Suppressor macrophage treated with lipopolysaccharide for 4 hours (primary cell): ENCODE results near the gene PYGB.

Experiments
- DNase-seq: peaks from one replicate; pipeline ENCODE4 v3.0.0-alpha.2; 2020

The PYGB gene

DNA sequence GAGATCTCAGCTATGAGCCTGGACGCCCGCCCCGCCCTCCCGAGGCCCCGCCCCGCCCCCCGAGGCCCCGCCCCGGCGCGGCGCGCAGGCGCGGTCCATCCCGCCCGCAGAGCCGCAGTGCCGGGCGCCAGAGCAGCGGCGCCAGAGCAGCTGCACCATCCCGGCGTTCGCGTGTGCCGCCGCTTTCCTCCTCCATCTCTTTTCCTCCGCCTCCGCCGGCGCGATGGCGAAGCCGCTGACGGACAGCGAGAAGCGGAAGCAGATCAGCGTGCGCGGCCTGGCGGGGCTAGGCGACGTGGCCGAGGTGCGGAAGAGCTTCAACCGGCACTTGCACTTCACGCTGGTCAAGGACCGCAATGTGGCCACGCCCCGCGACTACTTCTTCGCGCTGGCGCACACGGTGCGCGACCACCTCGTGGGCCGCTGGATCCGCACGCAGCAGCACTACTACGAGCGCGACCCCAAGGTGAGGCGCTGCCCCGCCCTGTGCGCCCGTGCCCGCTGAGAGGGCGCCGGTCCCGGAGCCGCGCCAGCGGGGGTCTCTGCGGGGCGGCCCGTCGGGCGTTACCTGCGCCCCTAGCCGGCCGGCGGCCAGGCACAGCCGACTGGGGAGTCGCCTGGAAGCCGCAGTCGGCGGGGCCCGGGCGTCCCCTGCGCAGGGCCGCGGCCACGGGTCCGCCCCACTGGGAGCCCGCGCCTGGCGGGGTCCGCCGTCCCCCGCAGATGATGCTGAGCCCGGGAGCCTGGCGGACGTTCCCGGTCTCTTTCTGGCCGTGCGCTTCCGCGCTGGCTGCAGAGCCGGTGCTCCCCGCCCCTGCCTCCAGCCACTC is at the start of gene PYGB:
TSS of gene PYGB (plus strand) at position 130 of the 830 bp plus-strand sequence. CDS start at position 224, 94 bp downstream.
- peak; percentile 88 for DNase-seq

- no peak for DNase-seq
These were observed 49.1 kb upstream of the PYGB start for GRCh38 chr20:25198663-25199383.

- DNase-seq = no peak
These were observed 48.2 kb upstream of the PYGB start for GRCh38 chr20:25199473-25200260.

GRCh38 chr20:25203089-25203488 is 44.8 kb upstream of the PYGB start:
- no peak for DNase-seq

- peak; percentile 77 for DNase-seq
These were observed 44.0 kb upstream of the PYGB start for GRCh38 chr20:25203871-25204320.

DNA sequence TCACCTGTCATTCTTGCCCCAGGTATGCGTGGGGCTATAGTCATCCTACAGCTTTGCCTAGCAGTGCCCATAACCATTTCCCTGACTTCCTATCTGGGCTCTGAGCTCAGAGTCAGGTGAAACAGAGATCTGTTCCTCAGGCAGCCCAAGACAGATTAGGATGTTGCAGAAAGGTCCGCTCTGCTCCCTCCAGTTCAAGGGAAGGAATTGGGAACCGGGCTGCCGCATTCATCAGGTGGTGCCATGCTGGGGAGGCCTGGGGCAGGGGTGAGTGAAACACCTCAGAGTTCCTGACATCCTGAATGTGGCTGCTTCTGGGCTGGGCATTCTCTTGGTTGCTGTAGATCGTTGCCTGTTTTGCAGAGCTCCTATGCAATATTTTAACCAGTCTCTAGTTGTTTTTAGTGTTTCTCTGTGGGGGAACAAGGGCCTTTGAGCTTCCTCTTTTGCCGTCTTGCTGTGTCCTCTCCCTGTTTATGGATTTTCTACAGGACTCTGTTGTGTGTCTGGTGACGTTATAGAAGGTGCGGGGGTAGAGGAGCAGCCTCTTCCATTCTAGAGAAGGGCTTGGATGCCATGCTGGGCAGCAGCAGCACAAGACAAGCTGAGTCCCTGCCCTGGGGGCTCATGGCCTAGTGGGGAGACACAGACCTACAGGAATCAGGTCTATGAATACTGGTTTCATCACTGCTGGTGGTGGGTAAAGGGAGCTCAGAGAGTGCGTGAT is 43.2 kb upstream of the PYGB start:
- peak; percentile 51 for DNase-seq

DNA sequence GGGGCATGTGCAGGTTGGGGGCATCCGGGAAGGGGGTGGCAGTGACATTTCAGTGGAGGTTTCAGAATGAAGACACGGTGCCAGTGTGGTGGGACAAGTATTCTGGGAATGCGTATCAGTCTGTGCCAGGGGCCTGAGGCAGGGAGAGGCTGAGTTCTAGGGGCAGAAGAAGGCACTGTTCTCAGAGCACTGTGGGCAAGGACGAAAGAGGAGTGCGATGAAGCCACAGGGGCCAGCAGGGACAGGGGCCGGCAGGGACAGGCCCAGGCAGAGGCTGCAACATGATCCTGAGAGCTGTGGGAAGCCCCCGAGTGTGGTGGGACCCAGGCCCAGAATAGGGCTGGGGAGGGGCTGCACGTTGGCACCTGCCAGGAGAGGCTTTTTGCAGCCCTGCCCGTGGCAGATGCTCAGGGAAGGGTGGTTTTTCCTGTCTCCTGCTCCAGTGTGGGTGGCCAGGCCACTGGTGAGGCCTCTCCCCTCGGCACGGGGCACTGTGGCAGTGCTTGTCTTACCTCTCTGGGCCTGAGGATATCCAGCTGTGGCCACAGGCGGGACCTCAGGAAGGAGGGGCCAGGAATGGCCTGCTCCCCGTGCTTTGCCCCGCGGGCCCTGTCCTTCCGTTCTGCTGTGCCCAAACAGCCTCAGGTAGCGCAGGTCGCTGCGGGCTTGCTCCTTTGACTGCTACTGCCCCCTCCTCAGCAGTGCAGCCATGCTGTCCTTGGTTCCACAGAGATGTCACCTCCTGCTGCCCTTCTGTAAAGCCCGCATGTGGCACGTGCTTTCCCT is 42.4 kb upstream of the PYGB start:
- no peak for DNase-seq

- no peak for DNase-seq
These were observed 41.9 kb upstream of the PYGB start for GRCh38 chr20:25206063-25206403.

DNA sequence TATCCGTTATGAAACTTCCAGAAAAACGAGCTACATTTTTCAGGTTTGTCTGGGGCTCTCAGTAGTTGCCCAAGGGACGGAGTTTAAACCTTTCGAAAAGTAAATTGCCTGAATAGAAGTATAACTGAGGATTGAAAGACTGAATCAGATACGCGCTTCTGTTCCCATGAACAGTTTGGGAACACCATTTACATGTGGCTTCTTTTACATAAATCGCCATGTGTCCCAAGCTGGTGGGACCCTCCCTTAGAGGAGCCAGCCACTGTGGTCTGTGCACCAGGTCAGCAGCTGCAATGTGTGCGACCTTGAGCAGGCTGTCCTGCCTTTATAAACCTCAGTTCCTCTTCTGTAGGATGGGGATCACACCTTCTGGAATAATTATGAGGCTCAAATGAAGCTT is 41.3 kb upstream of the PYGB start:
- no peak for DNase-seq

DNA sequence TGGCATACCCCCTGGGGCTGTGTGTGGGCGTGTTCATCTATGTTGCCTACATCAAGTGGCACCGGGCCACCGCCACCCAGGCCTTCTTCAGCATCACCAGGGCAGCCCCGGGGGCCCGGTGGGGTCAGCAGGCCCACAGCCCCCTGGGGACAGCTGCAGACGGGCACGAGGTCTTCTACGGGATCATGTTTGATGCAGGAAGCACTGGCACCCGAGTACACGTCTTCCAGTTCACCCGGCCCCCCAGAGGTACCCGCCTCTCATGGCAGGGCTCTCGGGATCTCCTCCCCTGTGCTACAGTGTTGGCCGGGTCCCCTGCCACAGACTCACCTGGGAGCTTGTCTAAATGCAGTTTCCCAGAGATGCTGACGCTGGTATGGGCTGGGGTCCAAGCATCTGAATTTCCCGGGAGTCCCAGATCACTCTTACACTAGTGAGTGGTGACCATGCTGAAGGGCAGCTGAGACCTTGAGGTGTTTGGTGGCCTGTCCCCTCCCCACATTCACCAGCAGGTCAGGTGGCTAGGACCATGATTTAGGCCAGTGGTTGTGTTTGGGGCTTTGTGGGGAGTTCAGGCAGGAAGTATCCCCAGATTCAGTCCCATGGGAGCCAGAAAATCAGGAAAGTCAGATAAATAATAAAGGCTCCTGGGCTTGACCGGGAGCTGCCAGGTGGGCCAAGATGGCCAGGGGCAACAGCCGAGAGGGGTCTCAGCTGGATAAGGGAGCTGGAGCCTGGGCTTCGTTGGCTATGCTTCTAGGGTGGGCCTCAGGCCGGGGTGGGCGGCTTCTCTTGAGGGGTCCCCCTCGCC is 40.5 kb upstream of the PYGB start:
- no peak for DNase-seq

GRCh38 chr20:25207960-25208534 is 39.8 kb upstream of the PYGB start:
- no peak for DNase-seq

- DNase-seq = no peak
These were observed 38.5 kb upstream of the PYGB start for GRCh38 chr20:25209400-25209799.

DNA sequence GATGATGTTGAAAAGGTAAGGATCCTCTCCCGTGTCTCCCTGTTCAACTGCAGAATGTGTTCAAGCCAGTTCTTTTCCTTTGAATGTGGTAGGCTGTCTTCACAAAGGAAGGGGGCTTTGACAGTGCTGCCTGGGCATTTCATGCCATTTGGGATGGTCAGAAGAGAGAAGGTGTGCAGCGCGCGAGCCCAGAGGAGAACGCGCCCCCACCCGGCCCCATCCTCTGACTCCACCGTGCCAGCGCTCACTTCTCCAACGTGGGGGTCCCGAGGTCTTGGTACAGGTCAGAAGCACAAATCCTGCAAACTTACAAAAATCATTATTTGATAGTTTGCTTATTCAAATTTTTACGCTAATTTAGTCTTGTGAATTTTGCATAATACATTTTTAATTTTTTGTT is 38.0 kb upstream of the PYGB start:
- no peak for DNase-seq

GRCh38 chr20:25211273-25211672 is 36.6 kb upstream of the PYGB start:
- no peak for DNase-seq

- no peak for DNase-seq
These were observed 35.6 kb upstream of the PYGB start for GRCh38 chr20:25212242-25212641.

DNA sequence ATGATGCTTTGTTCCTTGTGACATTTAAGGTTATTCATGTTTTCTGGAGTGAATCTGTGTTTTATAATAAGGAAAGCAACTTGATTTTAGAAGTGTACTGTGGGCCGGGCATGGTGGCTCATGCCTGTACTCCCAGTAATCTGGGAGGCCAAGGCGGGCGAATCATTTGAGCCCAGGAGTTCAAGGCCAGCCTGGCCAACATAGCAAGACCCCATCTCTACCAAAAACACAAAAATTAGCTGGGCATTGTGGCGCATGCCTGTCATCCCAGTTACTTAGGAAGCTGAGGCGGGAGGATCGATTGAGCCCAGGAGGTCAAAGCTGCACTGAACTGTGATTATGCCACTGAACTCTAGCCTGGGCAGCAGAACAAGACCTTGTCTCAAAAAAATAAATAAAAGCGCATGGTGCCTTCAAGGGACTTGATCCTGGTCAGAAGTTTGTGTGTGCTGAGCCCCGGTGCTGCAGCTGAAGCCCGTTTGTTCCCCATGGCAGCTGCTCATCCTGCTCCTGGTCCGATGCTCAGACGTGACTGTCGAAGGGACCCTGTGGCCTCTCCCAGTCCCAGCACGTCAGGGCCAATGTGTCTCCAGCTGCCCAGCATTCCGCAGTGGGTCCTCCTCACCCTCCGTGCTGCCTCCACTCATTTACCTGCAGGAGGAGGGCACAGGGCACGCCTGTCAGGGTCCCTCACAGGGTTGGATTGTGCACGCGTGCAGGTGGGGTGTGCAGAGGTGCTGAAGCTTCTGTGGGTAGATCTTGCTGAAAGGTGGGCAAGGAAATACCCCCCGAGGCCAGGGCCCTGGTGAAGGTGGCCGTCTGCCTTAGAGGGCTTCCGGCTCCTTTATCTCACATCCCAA is 34.1 kb upstream of the PYGB start:
- DNase-seq = no peak

- DNase-seq = no peak
These were observed 33.5 kb upstream of the PYGB start for GRCh38 chr20:25214426-25214790.

DNA sequence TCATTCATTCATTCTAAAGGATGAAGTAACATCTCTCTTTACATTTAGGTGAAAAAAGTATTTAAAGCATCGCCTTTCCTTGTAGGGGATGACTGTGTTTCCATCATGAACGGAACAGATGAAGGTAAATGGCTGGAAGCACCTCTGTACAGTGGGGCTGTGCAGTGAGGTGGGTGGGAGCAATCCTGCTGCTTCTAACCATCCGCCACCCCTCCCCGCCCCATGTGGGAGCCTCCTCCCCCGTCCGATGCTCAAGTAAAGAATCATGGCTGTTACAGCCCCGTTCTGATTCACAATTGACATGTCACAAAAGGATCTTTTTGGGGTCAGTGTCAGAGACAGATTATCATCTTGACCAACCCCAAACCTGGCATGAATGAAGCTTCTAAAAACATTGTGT is 33.1 kb upstream of the PYGB start:
- DNase-seq = no peak

- no peak for DNase-seq
These were observed 32.4 kb upstream of the PYGB start for GRCh38 chr20:25215521-25215920.
